GM10266 (cell line): ENCODE data around the gene PCLO.

Source experiments
- DNase-seq: peaks from one replicate; pipeline ENCODE4 v3.0.0; 2012; ENCODE audit errors: extremely low spot score
- TF ChIP-seq, protein P1 (sequence below): IDR thresholded peaks from 2 replicates; pipeline ENCODE4 v1.5.1; 2012; ENCODE audit warnings: mild to moderate bottlenecking, low read depth; ENCODE audit not compliant: control insufficient read depth, insufficient read depth; ENCODE audit errors: missing control alignments

The PCLO gene

DNA sequence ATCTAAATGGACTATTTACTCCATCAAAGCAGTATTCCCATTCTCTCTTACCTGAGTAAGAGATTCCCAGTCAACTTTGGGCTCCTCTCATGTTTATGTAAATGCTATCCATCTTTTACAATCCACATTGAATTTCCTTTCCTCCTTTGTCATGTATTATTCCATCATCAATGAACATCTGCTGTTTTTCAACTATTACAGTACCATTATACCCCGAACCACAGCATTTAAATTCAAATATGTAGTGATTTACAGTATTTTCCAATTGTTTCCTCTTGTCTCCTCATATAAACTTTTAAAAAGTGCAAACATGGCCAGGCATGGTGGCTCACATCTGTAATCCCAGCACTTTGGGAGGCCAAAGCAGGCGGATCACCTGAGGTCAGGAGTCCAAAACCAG, 20.3 kb downstream of the PCLO start:
- DNase-seq: no peak
- TF ChIP-seq, protein P1, sequence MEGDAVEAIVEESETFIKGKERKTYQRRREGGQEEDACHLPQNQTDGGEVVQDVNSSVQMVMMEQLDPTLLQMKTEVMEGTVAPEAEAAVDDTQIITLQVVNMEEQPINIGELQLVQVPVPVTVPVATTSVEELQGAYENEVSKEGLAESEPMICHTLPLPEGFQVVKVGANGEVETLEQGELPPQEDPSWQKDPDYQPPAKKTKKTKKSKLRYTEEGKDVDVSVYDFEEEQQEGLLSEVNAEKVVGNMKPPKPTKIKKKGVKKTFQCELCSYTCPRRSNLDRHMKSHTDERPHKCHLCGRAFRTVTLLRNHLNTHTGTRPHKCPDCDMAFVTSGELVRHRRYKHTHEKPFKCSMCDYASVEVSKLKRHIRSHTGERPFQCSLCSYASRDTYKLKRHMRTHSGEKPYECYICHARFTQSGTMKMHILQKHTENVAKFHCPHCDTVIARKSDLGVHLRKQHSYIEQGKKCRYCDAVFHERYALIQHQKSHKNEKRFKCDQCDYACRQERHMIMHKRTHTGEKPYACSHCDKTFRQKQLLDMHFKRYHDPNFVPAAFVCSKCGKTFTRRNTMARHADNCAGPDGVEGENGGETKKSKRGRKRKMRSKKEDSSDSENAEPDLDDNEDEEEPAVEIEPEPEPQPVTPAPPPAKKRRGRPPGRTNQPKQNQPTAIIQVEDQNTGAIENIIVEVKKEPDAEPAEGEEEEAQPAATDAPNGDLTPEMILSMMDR: no peak

DNA sequence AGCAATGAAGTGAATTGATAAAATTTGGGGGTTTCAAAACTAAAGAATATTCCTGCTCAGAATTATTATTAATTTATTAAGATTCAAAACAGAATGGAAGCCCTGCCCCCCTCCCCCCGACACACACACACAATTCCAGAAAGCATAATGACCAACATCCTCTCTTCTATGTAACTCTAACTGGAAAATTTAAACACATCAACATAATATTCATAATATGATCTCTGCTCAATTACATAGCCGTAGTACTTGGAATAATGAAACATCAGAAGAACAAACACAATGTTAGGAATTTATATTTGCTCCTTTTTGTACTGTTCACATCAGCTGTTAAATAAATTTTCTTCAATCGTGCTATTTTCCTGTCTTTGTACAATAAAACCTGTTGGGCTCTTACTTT, 20.8 kb downstream of the PCLO start:
- TF ChIP-seq, protein P1: no peak
- no peak for DNase-seq

DNA sequence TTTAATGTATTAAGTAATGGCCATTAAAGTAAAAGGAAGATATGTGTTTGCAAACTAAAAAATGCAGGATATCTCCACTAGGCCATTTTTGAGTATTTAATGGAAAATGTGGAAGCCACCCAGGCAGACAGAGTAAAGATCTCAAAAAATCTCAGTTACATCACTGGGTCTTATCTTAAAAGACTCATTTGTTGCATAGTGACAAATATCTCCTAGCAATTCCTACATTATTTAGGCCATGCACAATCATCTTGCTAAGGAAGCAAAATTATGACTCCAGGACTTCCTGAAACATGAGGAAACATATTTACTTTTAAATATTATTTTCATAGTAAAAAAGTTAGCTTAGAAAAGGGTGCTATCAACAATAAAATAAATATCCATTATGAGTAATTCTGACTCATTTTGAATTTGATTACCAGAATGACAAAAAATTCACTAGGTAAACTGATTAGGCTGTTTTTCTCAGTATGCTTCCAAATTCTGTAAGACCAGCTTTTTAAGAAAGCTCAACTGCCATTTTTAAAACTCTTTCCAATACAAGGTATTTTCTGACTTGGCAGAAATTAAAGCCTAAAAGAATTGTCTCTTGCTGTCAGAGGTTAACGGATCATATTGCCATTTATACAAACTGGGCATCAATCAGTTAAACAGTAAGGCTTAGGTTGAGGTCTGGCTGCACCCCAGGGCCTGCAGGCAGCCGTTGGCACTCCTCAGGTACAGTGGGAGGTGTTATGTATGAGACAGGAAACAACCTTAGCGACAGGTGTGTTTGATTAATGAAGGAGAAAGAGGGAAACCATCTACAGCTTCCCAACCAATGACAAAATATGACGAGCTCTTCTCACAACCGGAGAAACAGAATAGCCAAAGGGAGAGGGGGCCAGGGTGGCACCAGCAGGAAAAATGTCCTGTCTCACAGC, 31.8 kb downstream of the PCLO start:
- TF ChIP-seq, protein P1: no peak
- DNase-seq: no peak

DNA sequence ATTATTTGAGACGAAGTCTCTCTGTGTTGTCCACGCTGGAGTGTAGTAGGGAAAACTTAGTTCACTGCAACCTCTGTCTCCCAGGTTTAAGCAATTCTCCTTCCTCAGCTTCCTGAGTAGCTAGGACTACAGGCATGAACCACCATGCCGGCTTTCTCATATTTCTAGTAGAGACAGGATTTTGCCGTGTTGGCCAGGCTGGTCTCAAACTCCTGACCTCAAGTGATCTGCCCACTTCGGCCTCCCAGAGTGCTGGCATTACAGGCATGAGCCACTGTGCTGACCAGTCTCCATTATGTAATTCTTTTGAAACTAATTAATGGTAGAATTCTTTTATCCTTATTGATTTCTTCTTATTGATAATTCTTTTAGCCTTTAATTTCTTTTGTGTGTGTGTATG, 32.5 kb downstream of the PCLO start:
- TF ChIP-seq, protein P1: no peak
- no peak for DNase-seq

DNA sequence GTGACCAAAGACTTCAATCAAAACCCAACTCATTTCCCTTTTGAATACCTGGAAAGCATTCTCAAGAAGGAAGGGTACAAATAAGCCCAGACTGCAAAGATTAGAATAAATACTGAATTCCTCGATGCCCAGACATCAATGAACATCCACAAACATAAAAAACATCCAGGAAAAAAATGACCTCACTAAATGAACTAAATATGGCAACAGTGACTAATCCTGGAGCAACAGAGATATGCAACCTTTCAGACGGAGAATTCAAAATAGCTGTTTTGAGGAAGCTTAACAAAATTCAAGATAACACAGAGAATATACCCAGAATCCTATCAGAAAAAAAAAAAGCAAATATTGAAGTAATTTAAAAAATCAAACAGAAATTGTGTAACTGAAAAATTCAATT, 43.2 kb downstream of the PCLO start:
- TF ChIP-seq, protein P1: no peak

DNA sequence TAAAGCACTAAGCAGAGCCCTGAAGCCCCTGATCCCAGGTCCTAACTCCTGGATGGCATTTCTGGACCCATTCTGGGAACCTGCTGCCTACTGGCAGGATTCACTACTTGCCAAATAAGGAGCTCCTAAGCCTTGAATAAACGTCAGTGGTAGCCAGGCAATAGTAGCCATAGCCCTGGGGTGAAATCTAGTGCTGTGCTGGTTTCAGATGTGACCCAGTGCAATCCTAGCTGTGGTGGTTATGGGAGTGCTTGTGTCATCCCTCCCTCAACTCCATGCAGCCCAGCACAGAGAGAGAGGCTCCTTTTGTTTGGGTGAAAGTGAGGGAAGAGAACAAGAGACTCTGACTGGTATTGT, 43.7 kb downstream of the PCLO start:
- no peak for DNase-seq
- TF ChIP-seq, protein P1: no peak

More for the DNA sequence above, 43.2 kb downstream of the PCLO start:
- DNase-seq: no peak

DNA sequence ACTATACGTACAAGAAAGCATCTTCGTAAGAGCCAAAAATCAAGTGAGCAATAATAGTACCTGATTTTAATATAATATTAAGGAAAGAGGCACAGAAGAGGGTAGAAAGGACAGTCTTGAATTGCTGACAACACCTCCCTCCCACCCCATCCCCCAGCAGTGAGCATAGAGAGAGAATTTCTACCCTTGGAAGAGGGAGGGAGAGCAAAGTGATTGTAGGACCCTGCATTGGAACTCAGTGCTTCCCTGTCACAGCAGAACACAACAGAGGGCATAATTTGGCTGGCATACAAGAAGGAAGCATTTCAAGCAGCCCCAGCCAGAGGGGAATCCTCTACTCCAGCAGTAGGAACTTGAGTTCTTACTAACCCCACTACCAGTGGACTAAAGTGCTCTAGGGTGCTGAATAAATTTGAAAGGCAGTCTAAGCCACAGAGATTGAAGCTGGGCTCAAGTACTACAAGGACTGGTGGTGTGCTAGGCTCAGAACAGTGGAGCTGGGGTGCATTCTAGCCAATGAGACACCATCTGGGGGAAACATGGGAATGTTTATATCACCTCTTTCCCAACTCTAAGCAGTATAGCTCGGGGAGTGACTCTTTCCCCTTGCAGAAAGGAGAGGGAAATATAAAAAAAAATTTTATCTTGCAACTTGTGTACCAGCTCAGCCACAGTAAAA, 44.2 kb downstream of the PCLO start:
- no peak for DNase-seq
- TF ChIP-seq, protein P1: no peak
